GM23248 (cell line): ENCODE results near the gene ANO4.

Source experiments
- EZH2 ChIP-seq: fragments of 200-600 bp; sonication (generic); IDR thresholded peaks from 2 replicates; pipeline ENCODE4 v1.6.1; 2018; ENCODE audit warnings: antibody characterized with exemption, mild to moderate bottlenecking; ENCODE audit not compliant: insufficient read depth, poor library complexity, severe bottlenecking
- EZH2phosphoT487 ChIP-seq: fragments of 200-600 bp; sonication (generic); IDR thresholded peaks from 2 replicates; pipeline ENCODE4 v1.6.1; 2018; ENCODE audit warnings: antibody characterized with exemption, moderate library complexity, mild to moderate bottlenecking, low read depth; ENCODE audit not compliant: insufficient read depth

DNA sequence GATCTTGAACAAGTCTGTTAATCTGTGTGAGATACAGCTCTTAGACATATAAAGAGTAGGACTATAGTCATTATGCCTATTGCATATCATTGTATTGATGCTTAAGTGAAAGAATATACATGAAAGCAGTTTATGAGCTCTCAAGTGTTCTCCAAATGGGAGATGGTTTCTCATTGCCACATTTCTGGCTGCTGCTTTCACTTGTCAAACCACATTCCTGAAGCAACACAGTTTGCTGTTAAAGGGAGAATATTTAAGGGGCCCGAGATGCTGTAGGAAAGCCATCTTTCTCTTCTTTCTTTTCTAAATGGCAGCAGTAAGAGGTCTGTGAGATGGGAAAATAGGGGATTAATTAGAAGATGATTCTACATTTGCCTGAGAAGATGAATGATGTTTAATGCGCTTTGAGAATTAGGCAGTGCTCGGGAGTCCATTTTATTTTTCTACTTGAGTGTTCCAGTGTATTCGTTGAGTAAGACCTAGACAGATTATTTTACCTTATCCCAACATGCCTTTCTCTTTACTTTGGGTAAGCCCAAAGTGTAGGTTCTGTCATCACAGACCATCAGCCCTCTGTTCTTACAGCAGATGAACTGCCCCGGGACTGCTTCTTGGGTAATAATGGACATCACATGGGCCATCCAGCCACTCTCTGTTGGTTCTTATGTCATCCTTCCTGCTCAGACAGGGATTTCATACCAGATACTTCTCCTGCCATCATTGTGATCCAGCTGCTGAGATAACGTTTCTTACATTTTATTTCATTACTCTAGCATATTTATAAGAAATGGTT lies 35.6 kb downstream of the ANO4 start:
- no peak for TF ChIP-seq EZH2
- TF ChIP-seq EZH2phosphoT487 = no peak
